RWPE1 (cell line): ENCODE measurements around the gene KBTBD7.
"Not testable (repeated sequence)": the region's sequence is repeated elsewhere in the genome, so short reads cannot be mapped to it uniquely, and the experiment has no call there.

ENCODE experiments used
- CTCF ChIA-PET: fragments of 350-600 bp; sonication (Branson Sonifier 250); formaldehyde crosslinking; extraction: SDS; loops from one replicate; lab custom pipeline; 2021; lab: Yijun Ruan, JAX
- POLR2A ChIA-PET: fragments of 400-600 bp; formaldehyde crosslinking; extraction: SDS; loops from one replicate; lab custom pipeline; 2020; ENCODE audit warnings: antibody characterized with exemption; ENCODE audit not compliant: low non-redundant PET; lab: Yijun Ruan, JAX
- DNase-seq: peaks from one replicate; pipeline ENCODE4 v3.0.0; 2012; ENCODE audit warnings: low spot score
- H3K27ac ChIP-seq: fragments of 450-650 bp; 2 replicates; pipeline ENCODE4 v1.5.1; 2017
- TF ChIP-seq, protein P1 (sequence below): fragments of 450-650 bp; conservative IDR thresholded peaks from 2 replicates; pipeline ENCODE4 v1.5.1; 2017; ENCODE audit warnings: low read depth, mild to moderate bottlenecking

The KBTBD7 gene

DNA sequence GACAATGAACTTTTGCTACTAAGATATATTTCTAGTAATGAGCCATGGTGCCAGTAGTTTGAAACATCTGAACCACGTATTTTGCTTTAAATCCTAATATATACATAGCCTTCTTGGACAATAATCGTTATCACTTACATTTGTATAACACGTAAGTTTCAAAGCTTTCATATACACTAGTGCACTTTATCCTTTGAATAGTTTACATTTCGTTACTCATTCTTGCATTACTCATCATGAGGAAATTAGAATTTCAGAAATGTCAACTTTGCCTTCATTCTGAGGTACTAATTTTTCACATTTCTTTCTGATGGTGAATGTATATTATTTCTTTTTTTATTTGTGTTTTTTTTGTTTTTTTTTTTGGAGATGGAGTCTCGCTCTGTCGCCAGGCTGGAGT is 5.8 kb downstream of the KBTBD7 start:
- CTCF ChIA-PET = no interaction called here
- POLR2A ChIA-PET = no interaction called here
- DNase-seq = peak; percentile 29
- no peak overlapping the region for H3K27ac ChIP-seq
- TF ChIP-seq, protein P1, sequence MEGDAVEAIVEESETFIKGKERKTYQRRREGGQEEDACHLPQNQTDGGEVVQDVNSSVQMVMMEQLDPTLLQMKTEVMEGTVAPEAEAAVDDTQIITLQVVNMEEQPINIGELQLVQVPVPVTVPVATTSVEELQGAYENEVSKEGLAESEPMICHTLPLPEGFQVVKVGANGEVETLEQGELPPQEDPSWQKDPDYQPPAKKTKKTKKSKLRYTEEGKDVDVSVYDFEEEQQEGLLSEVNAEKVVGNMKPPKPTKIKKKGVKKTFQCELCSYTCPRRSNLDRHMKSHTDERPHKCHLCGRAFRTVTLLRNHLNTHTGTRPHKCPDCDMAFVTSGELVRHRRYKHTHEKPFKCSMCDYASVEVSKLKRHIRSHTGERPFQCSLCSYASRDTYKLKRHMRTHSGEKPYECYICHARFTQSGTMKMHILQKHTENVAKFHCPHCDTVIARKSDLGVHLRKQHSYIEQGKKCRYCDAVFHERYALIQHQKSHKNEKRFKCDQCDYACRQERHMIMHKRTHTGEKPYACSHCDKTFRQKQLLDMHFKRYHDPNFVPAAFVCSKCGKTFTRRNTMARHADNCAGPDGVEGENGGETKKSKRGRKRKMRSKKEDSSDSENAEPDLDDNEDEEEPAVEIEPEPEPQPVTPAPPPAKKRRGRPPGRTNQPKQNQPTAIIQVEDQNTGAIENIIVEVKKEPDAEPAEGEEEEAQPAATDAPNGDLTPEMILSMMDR = no peak

DNA sequence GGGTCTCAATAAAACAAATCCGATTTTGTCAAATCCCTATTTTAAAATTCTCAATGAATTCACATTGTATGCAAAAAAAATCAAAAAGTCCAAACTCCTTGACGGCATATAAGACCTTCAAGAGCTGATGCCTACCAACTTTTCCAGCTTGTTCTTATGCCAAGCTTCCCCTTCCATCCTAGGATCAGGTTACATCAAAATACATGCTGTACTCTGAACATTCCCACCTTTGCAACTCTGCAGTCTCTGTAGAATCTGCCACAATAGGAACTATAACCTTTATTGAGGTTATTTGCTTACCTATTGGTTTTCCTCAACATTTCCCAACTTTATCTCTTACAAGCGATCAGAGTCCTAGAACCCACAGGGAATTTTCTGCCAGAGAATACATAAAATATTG is 7.9 kb downstream of the KBTBD7 start:
- CTCF ChIA-PET = no interaction called here
- no peak overlapping the region for H3K27ac ChIP-seq
- TF ChIP-seq, protein P1 = no peak
- POLR2A ChIA-PET = no interaction called here
- no peak for DNase-seq

DNA sequence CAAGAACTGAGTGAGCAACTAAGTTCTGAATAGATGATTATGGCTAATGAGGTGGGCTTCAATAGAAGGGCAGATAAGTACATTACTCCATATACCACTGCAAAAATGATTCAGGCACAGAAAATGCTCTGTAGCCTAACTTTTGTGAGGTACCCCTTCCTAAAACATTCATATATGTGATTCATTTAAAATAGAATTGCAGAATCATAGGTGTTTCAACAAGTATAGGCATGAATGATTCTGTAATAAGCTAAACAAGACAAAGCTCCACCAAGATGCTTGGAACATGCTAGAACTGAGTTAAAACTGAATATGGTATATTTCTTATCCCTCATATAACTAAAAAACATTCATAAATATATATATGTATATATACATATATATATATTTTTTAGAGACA is 12.1 kb downstream of the KBTBD7 start:
- CTCF ChIA-PET = interaction anchor here (0.6 kb wide), 1 partner anchor 43 kb away, joined by 6 read pairs; no protein-coding TSS in a partner anchor
- DNase-seq = peak; percentile 41
- TF ChIP-seq, protein P1 = no peak
- POLR2A ChIA-PET = no interaction called here
- H3K27ac ChIP-seq = no peak overlapping the region

DNA sequence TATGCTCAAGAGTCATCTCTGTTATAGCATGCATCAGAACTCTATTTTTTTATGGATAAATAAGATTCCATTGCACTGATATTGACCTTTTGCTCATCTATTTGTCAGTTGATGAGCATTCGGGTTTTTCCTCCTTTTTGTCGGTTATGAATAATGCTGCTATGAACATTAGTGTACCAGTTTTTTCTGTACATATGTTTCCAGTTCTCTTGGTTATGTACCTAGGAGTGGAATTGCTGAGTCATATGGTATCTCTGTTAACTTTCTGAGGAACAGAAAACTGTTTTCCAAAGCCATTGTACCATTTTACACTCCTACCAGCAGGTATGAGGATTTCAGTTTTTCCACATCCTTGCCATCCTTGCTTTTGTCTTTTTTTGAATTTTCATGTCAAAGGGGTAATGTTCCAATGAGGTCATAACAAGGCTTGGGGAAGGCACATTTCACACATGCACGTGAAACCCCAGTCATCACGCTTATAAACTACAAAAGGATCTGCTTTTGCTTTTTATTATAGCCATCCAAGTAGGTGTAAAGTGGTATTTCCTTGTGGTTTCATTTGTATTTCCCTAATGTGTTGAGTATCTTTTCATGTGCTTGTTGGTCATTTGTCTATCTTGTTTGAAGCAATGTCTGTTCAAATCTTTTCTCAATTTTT is 14.6 kb downstream of the KBTBD7 start:
- no peak for DNase-seq
- ChIA-PET CTCF (interaction anchor here (0.7 kb wide), 1 partner anchor 534 kb away, joined by 3 read pairs; no protein-coding TSS in a partner anchor), POLR2A (no interaction called here)
- TF ChIP-seq, protein P1 = no peak
- no peak overlapping the region for H3K27ac ChIP-seq

DNA sequence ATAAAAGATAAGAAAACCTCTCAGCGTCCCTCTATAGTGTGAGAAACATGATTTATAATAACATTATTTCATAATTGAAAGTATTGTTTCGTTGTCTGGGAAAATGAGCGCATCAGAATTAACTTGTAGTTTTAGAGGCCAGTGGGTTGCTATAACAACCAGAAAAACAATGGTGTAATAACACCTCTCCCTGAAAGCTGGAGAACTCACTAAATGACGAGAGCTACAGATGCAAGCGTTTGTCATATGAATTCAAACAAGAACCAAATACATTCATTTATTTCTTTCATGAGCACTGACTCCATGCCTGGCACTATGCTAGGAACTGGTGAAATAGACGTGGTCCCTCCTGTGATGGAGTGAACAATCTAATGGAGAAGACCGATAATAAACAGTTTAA is 16.3 kb downstream of the KBTBD7 start:
- POLR2A ChIA-PET = no interaction called here
- CTCF ChIA-PET = interaction anchor here (0.6 kb wide), 1 partner anchor 35 kb away, joined by 4 read pairs; no protein-coding TSS in a partner anchor
- H3K27ac ChIP-seq = no peak overlapping the region
- TF ChIP-seq, protein P1 = no peak
- no peak for DNase-seq

DNA sequence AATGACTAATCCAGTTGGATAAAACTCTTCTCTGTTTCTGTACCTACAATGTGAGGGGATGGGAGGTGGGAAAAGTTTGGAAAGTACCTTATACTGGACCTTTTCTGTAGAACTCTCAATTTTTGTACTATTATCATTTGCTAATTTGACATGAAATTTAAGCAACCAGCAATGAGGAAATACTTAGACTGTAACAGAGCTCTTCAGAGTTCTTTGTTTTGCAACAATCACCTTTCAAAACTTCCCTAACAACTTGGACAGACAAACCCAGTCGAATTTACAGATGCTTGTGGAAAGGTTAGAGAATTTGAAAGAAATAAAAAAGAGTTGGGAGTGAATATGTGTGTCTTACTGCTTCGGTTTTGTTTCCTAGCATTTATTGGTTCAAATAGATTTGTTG is 16.8 kb downstream of the KBTBD7 start:
- CTCF ChIA-PET = no interaction called here
- POLR2A ChIA-PET = no interaction called here
- no peak for DNase-seq
- H3K27ac ChIP-seq = no peak overlapping the region
- TF ChIP-seq, protein P1 = no peak

DNA sequence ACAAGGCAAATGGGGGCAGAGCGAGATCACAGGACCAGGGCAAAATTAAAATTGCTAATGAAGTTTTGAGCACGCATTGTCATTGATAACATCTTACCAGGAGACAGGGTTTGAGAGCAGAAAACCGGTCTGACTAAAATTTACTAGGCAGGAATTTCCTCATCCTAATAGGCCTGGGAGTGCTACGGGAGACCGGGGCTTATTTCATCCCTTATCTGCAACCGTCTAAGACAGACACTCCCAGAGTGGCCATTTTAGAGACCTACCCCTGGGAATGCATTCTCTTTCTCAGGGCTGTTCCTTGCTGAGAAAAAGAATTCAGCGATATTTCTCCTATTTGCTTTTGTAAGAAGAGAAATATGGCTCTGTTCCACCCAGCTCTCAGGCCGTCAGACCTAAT is 18.8 kb downstream of the KBTBD7 start:
- DNase-seq, H3K27ac ChIP-seq, POLR2A ChIA-PET, CTCF ChIA-PET: not testable (repeated sequence)
